ENCODE measurements around the gene PICK1. TPM values are rescaled to one million over a fixed set of nuclear protein-coding genes. Genes with fewer than 3 reads are reported as not detected.

PICK1 gene
- total RNA-seq, 2 experiments from 2014 or later: 21.2 to 25.6 TPM

DNA sequence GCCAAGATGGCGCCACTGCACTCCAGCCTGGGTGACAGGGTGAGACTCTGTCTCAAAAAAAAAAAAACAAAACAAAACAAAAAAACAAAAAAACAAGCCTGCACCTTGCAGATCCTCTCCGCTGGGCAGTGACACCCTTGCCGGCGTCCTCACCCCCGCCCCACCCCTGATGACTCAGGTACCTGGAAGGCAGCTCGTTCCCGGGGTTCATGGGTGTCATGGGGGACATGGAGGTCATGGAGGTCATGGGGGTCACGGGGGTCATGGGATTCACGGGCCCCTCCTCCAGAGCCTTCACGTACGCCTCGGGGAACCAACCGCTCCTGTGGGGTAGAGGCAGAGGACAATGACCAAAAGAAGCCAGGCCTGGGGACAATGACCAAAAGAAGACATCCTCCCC, 29.7 kb downstream of the PICK1 start:
- no peaks in the 10 kb centered on the region for H3K9me3 Mint-ChIP-seq
- Histone ChIP-seq H3K4me1 (ENCODE audit: insufficient read depth, low read length) (peaks cover 7% of the 10 kb centered on the region), H3K27me3 (ENCODE audit: control insufficient read depth in 1 of 2, insufficient read depth in 2 of 2, low read length in 2 of 2) (peaks cover 20 to 29% of the 10 kb centered on the region in 2 experiments), H3K36me3 (ENCODE audit: insufficient read depth, low read length) (no peaks in the 10 kb centered on the region), H3K4me3 (ENCODE audit: low read length) (no peak overlapping the region), H3K27ac (ENCODE audit: low read depth in 1 of 2, low read length in 2 of 2) (no peak overlapping the region), H3K9me3 (ENCODE audit: control insufficient read depth in 1 of 2, insufficient read depth in 1 of 2, low read length in 2 of 2) (peaks cover 0 to 6% of the 10 kb centered on the region in 2 experiments)
- ATAC-seq (ENCODE audit: poor library complexity) (no peak), DNase-seq (no peak)
- TF ChIP-seq, protein P1, sequence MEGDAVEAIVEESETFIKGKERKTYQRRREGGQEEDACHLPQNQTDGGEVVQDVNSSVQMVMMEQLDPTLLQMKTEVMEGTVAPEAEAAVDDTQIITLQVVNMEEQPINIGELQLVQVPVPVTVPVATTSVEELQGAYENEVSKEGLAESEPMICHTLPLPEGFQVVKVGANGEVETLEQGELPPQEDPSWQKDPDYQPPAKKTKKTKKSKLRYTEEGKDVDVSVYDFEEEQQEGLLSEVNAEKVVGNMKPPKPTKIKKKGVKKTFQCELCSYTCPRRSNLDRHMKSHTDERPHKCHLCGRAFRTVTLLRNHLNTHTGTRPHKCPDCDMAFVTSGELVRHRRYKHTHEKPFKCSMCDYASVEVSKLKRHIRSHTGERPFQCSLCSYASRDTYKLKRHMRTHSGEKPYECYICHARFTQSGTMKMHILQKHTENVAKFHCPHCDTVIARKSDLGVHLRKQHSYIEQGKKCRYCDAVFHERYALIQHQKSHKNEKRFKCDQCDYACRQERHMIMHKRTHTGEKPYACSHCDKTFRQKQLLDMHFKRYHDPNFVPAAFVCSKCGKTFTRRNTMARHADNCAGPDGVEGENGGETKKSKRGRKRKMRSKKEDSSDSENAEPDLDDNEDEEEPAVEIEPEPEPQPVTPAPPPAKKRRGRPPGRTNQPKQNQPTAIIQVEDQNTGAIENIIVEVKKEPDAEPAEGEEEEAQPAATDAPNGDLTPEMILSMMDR (IDR thresholded peaks at IDR 0.05): no peak
- intact Hi-C loops (cut with DNase I, micrococcal nuclease): no loop called here
- H3K4me3 Mint-ChIP-seq: no peak overlapping the region
- H3K27ac Mint-ChIP-seq: no peak overlapping the region
- H3K36me3 Mint-ChIP-seq (ENCODE audit: low read depth): peaks cover 4% of the 10 kb centered on the region
- POLR2A ChIA-PET: no interaction called here
- CTCF ChIA-PET: no interaction called here
- H3K27me3 Mint-ChIP-seq: peaks cover 35% of the 10 kb centered on the region
- no peaks in the 10 kb centered on the region for H3K4me1 Mint-ChIP-seq (ENCODE audit: low read depth)

DNA sequence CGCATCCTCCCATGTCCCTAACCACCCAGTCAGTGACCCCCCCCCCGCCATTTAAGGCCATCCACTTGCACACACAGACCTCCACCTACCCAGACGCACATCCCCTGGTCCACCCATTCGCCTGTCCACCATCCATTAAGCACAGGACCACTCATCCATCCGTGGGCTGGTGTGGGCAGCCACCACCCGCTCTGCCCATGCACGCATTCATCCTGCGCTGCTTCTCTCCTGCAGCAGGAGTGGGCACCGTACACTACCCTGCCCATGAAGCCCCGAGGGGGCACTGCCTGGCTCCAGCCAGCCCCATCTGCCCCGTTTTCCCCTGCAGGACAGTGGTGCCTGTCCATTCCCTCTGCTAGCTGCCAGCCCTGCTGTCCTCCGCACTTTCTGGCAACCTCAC, 30.7 kb downstream of the PICK1 start:
- Histone ChIP-seq H3K27me3 (ENCODE audit: control insufficient read depth in 1 of 2, insufficient read depth in 2 of 2, low read length in 2 of 2) (peaks cover 13 to 20% of the 10 kb centered on the region in 2 experiments), H3K9me3 (ENCODE audit: control insufficient read depth in 1 of 2, insufficient read depth in 1 of 2, low read length in 2 of 2) (no peaks in the 10 kb centered on the region), H3K4me1 (ENCODE audit: insufficient read depth, low read length) (no peaks in the 10 kb centered on the region), H3K36me3 (ENCODE audit: insufficient read depth, low read length) (no peaks in the 10 kb centered on the region), H3K27ac (ENCODE audit: low read depth in 1 of 2, low read length in 2 of 2) (no peak overlapping the region), H3K4me3 (ENCODE audit: low read length) (no peak overlapping the region)
- H3K27ac Mint-ChIP-seq: no peak overlapping the region
- ATAC-seq (ENCODE audit: poor library complexity) (no peak), DNase-seq (no peak)
- peaks cover 33% of the 10 kb centered on the region for H3K27me3 Mint-ChIP-seq
- ChIA-PET CTCF (no interaction called here), POLR2A (no interaction called here)
- TF ChIP-seq, protein P1 (IDR thresholded peaks at IDR 0.05): no peak
- no peaks in the 10 kb centered on the region for H3K9me3 Mint-ChIP-seq
- peaks cover 4% of the 10 kb centered on the region for H3K36me3 Mint-ChIP-seq (ENCODE audit: low read depth)
- H3K4me1 Mint-ChIP-seq (ENCODE audit: low read depth): no peaks in the 10 kb centered on the region
- no peak overlapping the region for H3K4me3 Mint-ChIP-seq
- intact Hi-C loops (cut with DNase I, micrococcal nuclease): no loop called here

DNA sequence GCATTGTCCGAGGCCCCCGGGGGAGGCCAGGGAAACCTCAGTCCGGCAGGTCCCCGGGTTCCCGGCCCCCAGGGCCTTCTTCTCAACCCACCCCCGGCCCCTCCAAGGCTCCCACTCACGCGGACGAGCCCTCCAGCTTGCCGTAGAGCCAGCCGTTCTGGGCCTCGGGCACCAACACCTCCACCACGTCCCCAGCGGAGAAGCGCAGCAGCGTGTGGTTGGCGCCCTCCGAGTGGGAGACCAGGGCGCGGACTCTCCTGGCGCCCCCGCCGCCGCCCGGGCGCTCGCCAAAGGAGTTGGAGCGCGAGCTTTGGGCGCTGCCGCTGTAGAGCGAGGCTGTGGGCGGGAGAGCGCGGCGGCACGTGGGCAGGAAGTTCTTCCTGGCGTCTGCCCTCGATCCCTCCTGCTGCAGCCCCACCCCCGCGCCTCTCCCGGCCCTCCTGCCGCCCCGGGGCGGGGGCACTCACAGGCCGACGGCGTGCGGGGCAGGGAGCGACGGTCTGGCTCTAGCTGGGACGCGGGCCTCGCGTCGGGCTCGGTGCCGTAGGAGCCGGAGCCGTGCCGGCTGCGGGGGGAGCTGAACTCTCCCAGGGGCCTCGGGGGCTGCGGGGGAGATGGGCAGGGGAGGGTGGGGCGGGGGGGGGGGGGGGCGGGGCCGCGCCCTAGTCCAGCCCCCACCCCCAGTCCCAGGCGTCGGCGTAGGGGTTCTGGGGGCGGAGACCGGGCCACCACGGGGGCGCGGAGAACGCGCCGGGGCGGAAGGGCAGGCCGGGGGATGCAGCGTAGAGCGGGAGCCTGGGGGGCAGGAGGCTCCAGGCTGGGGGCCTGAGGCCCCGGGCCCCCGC, 31.6 kb downstream of the PICK1 start:
- Histone ChIP-seq H3K36me3 (ENCODE audit: insufficient read depth, low read length) (no peaks in the 10 kb centered on the region), H3K27me3 (ENCODE audit: control insufficient read depth in 1 of 2, insufficient read depth in 2 of 2, low read length in 2 of 2) (peaks cover 6 to 11% of the 10 kb centered on the region in 2 experiments), H3K27ac (ENCODE audit: low read depth in 1 of 2, low read length in 2 of 2) (no peak overlapping the region), H3K4me3 (ENCODE audit: low read length) (no peak overlapping the region), H3K9me3 (ENCODE audit: control insufficient read depth in 1 of 2, insufficient read depth in 1 of 2, low read length in 2 of 2) (no peaks in the 10 kb centered on the region), H3K4me1 (ENCODE audit: insufficient read depth, low read length) (no peaks in the 10 kb centered on the region)
- Mint-ChIP-seq H3K4me3 (no peak overlapping the region), H3K9me3 (no peaks in the 10 kb centered on the region), H3K4me1 (ENCODE audit: low read depth) (no peaks in the 10 kb centered on the region), H3K36me3 (ENCODE audit: low read depth) (peaks cover 14% of the 10 kb centered on the region), H3K27ac (no peak overlapping the region), H3K27me3 (peaks cover 28% of the 10 kb centered on the region)
- intact Hi-C loops (cut with DNase I, micrococcal nuclease): no loop called here
- ATAC-seq (ENCODE audit: poor library complexity) (no peak), DNase-seq (no peak)
- TF ChIP-seq, protein P1 (IDR thresholded peaks at IDR 0.05): no peak
- POLR2A ChIA-PET: no interaction called here
- CTCF ChIA-PET: no interaction called here
